ENCODE measurements around the gene VSIG10L. TPM values are rescaled to one million over a fixed set of nuclear protein-coding genes. Genes with fewer than 3 reads are reported as not detected.

The VSIG10L gene
- total RNA-seq (2021; ENCODE audit: unreplicated experiment) (4.6 TPM), Bru-seq, nascent RNA (percentile 43 among the genes with signal in this experiment), BruChase-seq, experiment 1, labeled RNA remaining after a 6-hour chase (percentile 51 among the genes with signal in this experiment), BruChase-seq, experiment 2, labeled RNA remaining after a 2-hour chase (percentile 51 among the genes with signal in this experiment)
- 2.6 and 2.9 TPM in 2 replicates for polyA plus RNA-seq (2012)
- long read RNA-seq, partial matches to known transcripts: 5 of 7 reads
- long read RNA-seq, other reads (novel, unspliced or antisense): 2 of 7 reads

- Histone ChIP-seq H3K4me3 (replicated peaks in 1 of 2; ENCODE audit: low read depth in 1 of 2, low read length in 2 of 2) (no peak within 1 kb of the TSS), H3K27me3 (ENCODE audit: insufficient read depth, low read length) (no peaks in the 10 kb centered on the region), H3K4me1 (ENCODE audit: control insufficient read depth in 1 of 2, insufficient read depth in 2 of 2, low read length in 2 of 2) (peaks cover 5 to 45% of the 10 kb centered on the region in 2 experiments; a peak in 3 of 4 replicates), H3K9ac (ENCODE audit: low read length) (peak within 1 kb of the TSS; percentile 20; the same call in 1 of the 2 replicates), H2AFZ (ENCODE audit: low read depth, low read length, poor library complexity, severe bottlenecking) (no peak within 1 kb of the TSS), H3K79me2 (ENCODE audit: insufficient read depth, low read length) (no peaks in the 10 kb centered on the region), H3K27ac (ENCODE audit: low read depth, low read length) (no peak within 1 kb of the TSS), H3K36me3 (ENCODE audit: control insufficient read depth in 1 of 2, insufficient read depth in 2 of 2, low read length in 2 of 2) (no peaks in the 10 kb centered on the region; a peak in 2 of 4 replicates), H3K9me2 (ENCODE audit: insufficient read depth) (no peaks in the 10 kb centered on the region), H3K9me3 (ENCODE audit: control insufficient read depth in 1 of 2, insufficient read depth in 1 of 2, low read depth in 1 of 2, low read length in 2 of 2) (no peaks in the 10 kb centered on the region), H3K4me2 (ENCODE audit: low read length) (0 out of 2 replicates have a peak within 1 kb of the TSS, but pooled peaks have one; percentile 90), H4K20me1 (ENCODE audit: insufficient read depth) (no peaks in the 10 kb centered on the region)
- no peak for ATAC-seq
- no peak for DNase-seq (ENCODE audit: low read depth, low spot score)
- ChIA-PET POLR2A (interaction anchor here (1.4 to 1.5 kb wide), 3 partner anchors 25 to 54 kb away, joined by 3 to 4 read pairs (median 3); no protein-coding TSS in a partner anchor), CTCF (no interaction called here), RAD21 (ENCODE audit: low non-redundant PET in 1 of 2, low total read pairs in 2 of 2, uncharacterized antibody in 2 of 2, unreplicated experiment in 2 of 2) (no interaction called here)
- intact Hi-C loops (cut with micrococcal nuclease): no loop called here
- TF ChIP-seq RAD21 (IDR thresholded peaks at IDR 0.05; ENCODE audit: low read depth) (no peak), TCF7L2 (IDR thresholded peaks at IDR 0.05; ENCODE audit: borderline replicate concordance, extremely low read depth, insufficient read depth, insufficient read length) (no peak), ZFX (IDR thresholded peaks at IDR 0.05) (no peak), POLR2AphosphoS5 (IDR thresholded peaks at IDR 0.05; ENCODE audit: low read depth, low read length) (no peak), ELF1 (IDR thresholded peaks at IDR 0.05; ENCODE audit: borderline replicate concordance, low read depth) (no peak), ZNF274 (IDR thresholded peaks at IDR 0.05; ENCODE audit: low read depth, low read length) (no peak), CTCF (IDR thresholded peaks at IDR 0.05 in 2 of 3, conservative IDR thresholded peaks at IDR 0.05 in 1 of 3; ENCODE audit: borderline replicate concordance in 1 of 3, insufficient read depth in 1 of 3, low read depth in 2 of 3, low read length in 2 of 3) (no peak), CBX3 (IDR thresholded peaks at IDR 0.05; ENCODE audit: low read depth) (no peak)
- no TSS peak for BruUV-seq (replicated peaks)
Observed at GRCh38 chr19:51341976-51342580, at the start of gene VSIG10L. VSIG10L (minus strand) TSS chr19:51342139; CDS start chr19:51342124, 15 bp downstream.

Data from HCT116 (cell line).